H1 (cell line): ENCODE data around the gene PCDHGA8. TPM values are rescaled to one million over a fixed set of nuclear protein-coding genes. Genes with fewer than 3 reads are reported as not detected.

ENCODE experiments used
- CTCF ChIA-PET: fragments of 300-600 bp; sonication (Branson Sonifier 250); formaldehyde crosslinking; loops from one replicate; lab custom pipeline; 2021; ENCODE audit not compliant: partially characterized antibody; lab: Charles Lee
- POLR2A ChIA-PET: fragments of 300-600 bp; sonication (Branson Sonifier 250); formaldehyde crosslinking; loops from one replicate; lab custom pipeline; 2021; ENCODE audit warnings: inconsistent platforms; ENCODE audit not compliant: partially characterized antibody; lab: Charles Lee
- DNase-seq, 2 experiments: peaks; one replicate each; pipeline versions ENCODE4 v3.0.0 to v3.0.0-alpha.2; 2010 to 2022; ENCODE audit warnings: low spot score in 2 of 2, low read depth in 1 of 2, mixed read lengths in 1 of 2
- FAIRE-seq: peaks from 2 replicates; lab custom pipeline; 2011; peaks lifted over from hg19 to GRCh38; lab: Jason Lieb, UNC
- H2AFZ ChIP-seq: 2 replicates; pipeline ENCODE4 v1.8.1; 2012; ENCODE audit warnings: low read length, inconsistent platforms
- H2AK5ac ChIP-seq: 2 replicates; pipeline ENCODE4 v1.6.1; 2013; ENCODE audit warnings: low read depth, low read length
- H2BK120ac ChIP-seq: replicated peaks from 2 replicates; pipeline ENCODE3; 2013; ENCODE audit warnings: low read depth, low read length, inconsistent platforms
- H2BK12ac ChIP-seq: 2 replicates; pipeline ENCODE4 v1.6.1; 2013; ENCODE audit warnings: low read depth, low read length
- H2BK15ac ChIP-seq: 2 replicates; pipeline ENCODE4 v1.6.1; 2013; ENCODE audit warnings: low read length
- H2BK20ac ChIP-seq: 2 replicates; pipeline ENCODE4 v1.6.1; 2013; ENCODE audit warnings: low read length
- H2BK5ac ChIP-seq: 2 replicates; pipeline ENCODE4 v1.6.1; 2013; ENCODE audit warnings: low read depth, low read length
- H3K14ac ChIP-seq: 2 replicates; pipeline ENCODE4 v1.6.1; 2013; ENCODE audit warnings: inconsistent platforms; ENCODE audit not compliant: insufficient read length
- H3K18ac ChIP-seq: 2 replicates; pipeline ENCODE4 v1.6.1; 2013; ENCODE audit warnings: low read length; ENCODE audit errors: extremely low read depth
- H3K23ac ChIP-seq: 2 replicates; pipeline ENCODE4 v1.6.1; 2013; ENCODE audit warnings: inconsistent platforms; ENCODE audit not compliant: insufficient read length
- H3K23me2 ChIP-seq: 2 replicates; pipeline ENCODE4 v1.6.1; 2013; ENCODE audit warnings: low read depth, low read length
- H3K27ac ChIP-seq: 2 replicates; pipeline ENCODE4 v1.6.1; 2011; ENCODE audit warnings: low read depth, low read length, inconsistent platforms
- H3K27me3 ChIP-seq, 4 experiments: replicated peaks in 1 of 4; 1 replicate in 1 of 4; 2 replicates in 3 of 4; pipeline versions ENCODE4 v1.6.1 to v1.8.1; 2011 to 2013; ENCODE audit warnings: low read length in 3 of 4, mild to moderate bottlenecking in 3 of 4, inconsistent platforms in 2 of 4, mixed read lengths in 2 of 4, moderate library complexity in 1 of 4; ENCODE audit not compliant: control insufficient read depth in 3 of 4, insufficient read depth in 3 of 4; ENCODE audit errors: extremely low read depth in 1 of 4
- H3K36me3 ChIP-seq, 4 experiments: 2 replicates each; pipeline versions ENCODE4 v1.6.1 to v1.8.1; 2011 to 2013; ENCODE audit warnings: mild to moderate bottlenecking in 4 of 4, low read length in 3 of 4, moderate library complexity in 2 of 4, control low read depth in 1 of 4, inconsistent platforms in 1 of 4; ENCODE audit not compliant: insufficient read depth in 4 of 4, control insufficient read depth in 2 of 4
- H3K4ac ChIP-seq: replicated peaks from 2 replicates; pipeline ENCODE3; 2013; ENCODE audit warnings: low read length, low read depth, mixed read lengths, inconsistent platforms; ENCODE audit not compliant: insufficient read length
- H3K4me1 ChIP-seq, 4 experiments: replicated peaks in 1 of 4; 1 replicate in 1 of 4; 2 replicates in 3 of 4; pipeline versions ENCODE4 v1.6.1 to v1.8.1; 2011 to 2013; ENCODE audit warnings: low read length in 3 of 4, inconsistent platforms in 2 of 4, mixed read lengths in 1 of 4; ENCODE audit not compliant: insufficient read depth in 4 of 4, control insufficient read depth in 3 of 4
- H3K4me2 ChIP-seq, 2 experiments: 2 replicates each; pipeline versions ENCODE4 v1.6.1 to v1.8.1; 2011 to 2013; ENCODE audit warnings: low read depth in 2 of 2, low read length in 2 of 2, control low read depth in 1 of 2, inconsistent platforms in 1 of 2, mild to moderate bottlenecking in 1 of 2; ENCODE audit not compliant: insufficient read depth in 1 of 2
- H3K4me3 ChIP-seq, 4 experiments: fragments of 200-600, 300-600 bp in 1 of 4; sonication (generic), shearing (Covaris generic), sonication (Bioruptor Twin) in 1 of 4; 2 replicates each; pipeline versions ENCODE4 v1.5.1 to v1.8.1; 2011 to 2016; ENCODE audit warnings: low read length in 4 of 4, low read depth in 3 of 4, control low read depth in 2 of 4, inconsistent platforms in 2 of 4, mild to moderate bottlenecking in 2 of 4, mixed read lengths in 1 of 4, moderate library complexity in 1 of 4; ENCODE audit not compliant: insufficient read depth in 2 of 4; ENCODE audit errors: extremely low read depth in 1 of 4
- H3K56ac ChIP-seq: replicated peaks from 2 replicates; pipeline ENCODE3; 2013; ENCODE audit warnings: low read depth, mild to moderate bottlenecking, mixed read lengths, low read length, inconsistent platforms; ENCODE audit not compliant: insufficient read length
- H3K79me1 ChIP-seq: 2 replicates; pipeline ENCODE4 v1.6.1; 2013; ENCODE audit warnings: low read depth, low read length, control low read depth
- H3K79me2 ChIP-seq, 2 experiments: 2 replicates each; pipeline versions ENCODE4 v1.6.1 to v1.8.1; 2012 to 2013; ENCODE audit warnings: low read length in 2 of 2, mild to moderate bottlenecking in 2 of 2, inconsistent platforms in 1 of 2; ENCODE audit not compliant: insufficient read depth in 2 of 2, control insufficient read depth in 1 of 2
- H3K9ac ChIP-seq, 4 experiments: replicated peaks in 1 of 4; 1 replicate in 1 of 4; 2 replicates in 3 of 4; pipeline versions ENCODE4 v1.6.1 to v1.8.1; 2011 to 2013; ENCODE audit warnings: low read depth in 3 of 4, low read length in 3 of 4, control low read depth in 2 of 4, mild to moderate bottlenecking in 2 of 4, moderate library complexity in 2 of 4, inconsistent platforms in 1 of 4; ENCODE audit errors: extremely low read depth in 1 of 4
- H3K9me3 ChIP-seq, 2 experiments: 2 replicates each; pipeline versions ENCODE4 v1.6.1 to v1.8.1; 2012 to 2013; ENCODE audit warnings: mild to moderate bottlenecking in 2 of 2, moderate library complexity in 2 of 2, control low read depth in 1 of 2, inconsistent platforms in 1 of 2, low read depth in 1 of 2, low read length in 1 of 2, mixed read lengths in 1 of 2; ENCODE audit not compliant: insufficient read depth in 2 of 2
- H4K20me1 ChIP-seq, 2 experiments: replicated peaks in 1 of 2; 2 replicates each; pipeline versions ENCODE3 to v1.8.1; 2011 to 2013; ENCODE audit warnings: inconsistent platforms in 2 of 2, low read length in 2 of 2, mild to moderate bottlenecking in 1 of 2; ENCODE audit not compliant: insufficient read depth in 2 of 2, control insufficient read depth in 1 of 2
- H4K5ac ChIP-seq: 2 replicates; pipeline ENCODE4 v1.6.1; 2013; ENCODE audit warnings: low read length, low read depth, mixed read lengths, inconsistent platforms; ENCODE audit not compliant: insufficient read length
- H4K8ac ChIP-seq: 2 replicates; pipeline ENCODE4 v1.8.0; 2013; ENCODE audit warnings: mild to moderate bottlenecking, moderate library complexity, low read length, inconsistent platforms; ENCODE audit not compliant: insufficient read depth; ENCODE audit errors: extremely low read depth
- H4K91ac ChIP-seq: replicated peaks from 2 replicates; pipeline ENCODE3; 2013; ENCODE audit warnings: low read length, mixed read lengths, inconsistent platforms; ENCODE audit not compliant: insufficient read length
- CEBPB ChIP-seq: IDR thresholded peaks from 2 replicates; pipeline ENCODE4 v1.6.1; 2012; ENCODE audit warnings: low read depth, low read length
- HDAC6 ChIP-seq: IDR thresholded peaks from one replicate; pipeline ENCODE4 v1.7.1; 2012; ENCODE audit warnings: low read depth, mild to moderate bottlenecking, inconsistent platforms, low read length, moderate library complexity
- RNF2 ChIP-seq: fragments of 200-900, 300-1000 bp; sonication (generic); IDR thresholded peaks from 2 replicates; pipeline ENCODE4 v1.7.1; 2016; ENCODE audit warnings: borderline replicate concordance, low read depth, mild to moderate bottlenecking, antibody characterized with exemption, low read length; ENCODE audit not compliant: poor library complexity, severe bottlenecking; ENCODE audit errors: missing control alignments
- SAP30 ChIP-seq: fragments of 300-600 bp; sonication (generic); IDR thresholded peaks from 2 replicates; pipeline ENCODE4 v1.7.1; 2012; ENCODE audit warnings: low read length, moderate library complexity, mild to moderate bottlenecking, inconsistent platforms; ENCODE audit not compliant: insufficient read depth, insufficient replicate concordance
- whole genome bisulfite sequencing, 2 experiments: shearing (Covaris generic) in 1 of 2; methylation state at CpG; one replicate each; pipeline versions ENCODE4 v1.1.6 to v1.1.7; 2013 to 2015; ENCODE audit warnings: low lambda C conversion rate in 2 of 2, mixed read lengths in 2 of 2, inconsistent platforms in 1 of 2, low coverage in 1 of 2, missing lambda C conversion rate in 1 of 2; ENCODE audit not compliant: insufficient replicate concordance in 2 of 2, insufficient coverage in 1 of 2, insufficient read length in 1 of 2; ENCODE audit errors: extremely low coverage in 1 of 2, missing lambda C conversion rate in 1 of 2; 5-methylcytosine and 5-hydroxymethylcytosine counted together
- polyA plus RNA-seq, 7 experiments: library from polyadenylated mRNA; depleted of rRNA in 3 of 7; stranded (reverse) in 5 of 7; unstranded in 2 of 7; fragments of >200 nt in 5 of 7; fragments of 200-250 nt in 2 of 7; gene quantifications; 1 replicate in 5 of 7; 2 replicates in 1 of 7; 4 replicates in 1 of 7; pipeline versions ENCODE4 v1.2.1 to v1.2.3, GENCODE V29; 2011 to 2013; ENCODE audit warnings: missing spikeins in 2 of 7, mixed read lengths in 2 of 7
- total RNA-seq: library from RNA; stranded (reverse); fragmentation: NEBNext Ultra II Directional; extraction: Animal tissue kit (Norgen Biotek cat#: 25700); gene quantifications from 2 replicates; pipeline ENCODE4 v1.2.1, GENCODE V29; 2021

PCDHGA8 gene
- total and polyA plus RNA-seq, 2 of the 8 experiments (the other 6 are each of a cell fraction or from before 2014, with no cell fraction given) = 0.79 to 1.4 TPM

GRCh38 chr5:141388661-141389060, 3.8 kb upstream of the PCDHGA8 start:
- Histone ChIP-seq H3K79me2 (no peaks in the 10 kb centered on the region), H2AFZ (no peak overlapping the region), H4K20me1 (no peaks in the 10 kb centered on the region), H3K27me3 (no peaks in the 10 kb centered on the region; a peak in 1 of 7 replicates), H4K91ac (no peak overlapping the region), H3K4me1 (no peaks in the 10 kb centered on the region), H3K27ac (no peak overlapping the region), H2BK120ac (no peak overlapping the region), H4K5ac (no peak overlapping the region), H2BK15ac (no peak overlapping the region), H3K4me2 (no peak overlapping the region; a peak in 1 of 4 replicates), H3K23me2 (no peaks in the 10 kb centered on the region; the same call in 1 of the 2 replicates), H3K14ac (no peak overlapping the region), H2AK5ac (no peak overlapping the region), H3K23ac (no peak overlapping the region), H4K8ac (no peak overlapping the region), H3K4ac (no peak overlapping the region), H3K9ac (no peak overlapping the region), H2BK5ac (no peak overlapping the region), H3K4me3 (peak overlapping the region in 1 of 4 experiments; percentile 36; a peak in 1 of 8 replicates), H3K56ac (no peak overlapping the region), H3K9me3 (peaks cover 46 to 49% of the 10 kb centered on the region in 2 experiments), H2BK20ac (no peak overlapping the region), H3K36me3 (peaks cover 3 to 29% (median 14%) of the 10 kb centered on the region in 4 experiments; a peak in 7 of 8 replicates), H2BK12ac (no peak overlapping the region), H3K79me1 (no peaks in the 10 kb centered on the region), H3K18ac (no peak overlapping the region)
- 96% methylated on average over 10 of the region's 10 CpGs; no CpG with 5 or more reads in 1 of the 2 experiments for WGBS, 2 experiments
- ChIA-PET CTCF (interaction anchor here (0.9 to 8.7 kb wide), 16 partner anchors 12 to 207 kb away, joined by 3 to 68 read pairs (median 8); partner anchors contain the start of genes PCDHB10, PCDHB16, PCDHGA10 and PCDHGA2), POLR2A (interaction anchor here (1.0 kb wide), 2 partner anchors 8 to 125 kb away, joined by 3 read pairs; no protein-coding TSS in a partner anchor)
- no peak for DNase-seq
- TF ChIP-seq RNF2 (no peak), HDAC6 (no peak), SAP30 (no peak), CEBPB (peak; percentile 95)
- FAIRE-seq = no peak
